ENCODE results near the gene NWD2.
"Not testable (repeated sequence)": the region's sequence is repeated elsewhere in the genome, so short reads cannot be mapped to it uniquely, and the experiment has no call there.

NWD2 gene

DNA sequence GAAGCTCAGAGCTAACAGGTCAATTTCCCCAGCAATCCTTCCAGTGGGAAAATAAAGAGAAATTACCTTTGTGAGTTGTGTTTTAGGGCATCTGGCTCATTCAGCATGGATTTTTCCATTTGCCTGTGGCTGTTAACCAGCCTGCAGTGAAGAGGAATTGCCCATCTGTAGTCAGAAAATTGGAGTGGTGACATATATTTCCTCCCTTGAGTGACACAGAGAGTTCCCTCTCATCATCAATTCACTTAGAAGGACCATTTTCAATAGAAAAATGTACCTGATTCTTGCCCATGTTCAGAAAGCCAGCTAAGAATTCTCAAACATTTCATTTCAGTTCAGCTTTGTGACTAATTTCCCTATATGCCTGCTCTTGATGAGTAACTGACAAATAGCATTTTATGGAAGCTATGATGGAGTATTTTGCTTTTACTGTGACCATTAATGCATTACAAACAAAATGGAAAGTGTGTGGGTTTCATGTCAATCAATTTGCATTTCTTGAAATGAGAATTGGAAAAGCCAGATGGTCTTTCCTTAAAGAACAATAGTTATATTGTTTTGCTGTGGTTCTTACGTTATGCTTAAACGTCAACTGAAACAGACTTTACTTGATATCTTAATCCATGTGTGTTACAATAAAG, 155.8 kb downstream of the NWD2 start:
- no peak for DNase-seq

DNA sequence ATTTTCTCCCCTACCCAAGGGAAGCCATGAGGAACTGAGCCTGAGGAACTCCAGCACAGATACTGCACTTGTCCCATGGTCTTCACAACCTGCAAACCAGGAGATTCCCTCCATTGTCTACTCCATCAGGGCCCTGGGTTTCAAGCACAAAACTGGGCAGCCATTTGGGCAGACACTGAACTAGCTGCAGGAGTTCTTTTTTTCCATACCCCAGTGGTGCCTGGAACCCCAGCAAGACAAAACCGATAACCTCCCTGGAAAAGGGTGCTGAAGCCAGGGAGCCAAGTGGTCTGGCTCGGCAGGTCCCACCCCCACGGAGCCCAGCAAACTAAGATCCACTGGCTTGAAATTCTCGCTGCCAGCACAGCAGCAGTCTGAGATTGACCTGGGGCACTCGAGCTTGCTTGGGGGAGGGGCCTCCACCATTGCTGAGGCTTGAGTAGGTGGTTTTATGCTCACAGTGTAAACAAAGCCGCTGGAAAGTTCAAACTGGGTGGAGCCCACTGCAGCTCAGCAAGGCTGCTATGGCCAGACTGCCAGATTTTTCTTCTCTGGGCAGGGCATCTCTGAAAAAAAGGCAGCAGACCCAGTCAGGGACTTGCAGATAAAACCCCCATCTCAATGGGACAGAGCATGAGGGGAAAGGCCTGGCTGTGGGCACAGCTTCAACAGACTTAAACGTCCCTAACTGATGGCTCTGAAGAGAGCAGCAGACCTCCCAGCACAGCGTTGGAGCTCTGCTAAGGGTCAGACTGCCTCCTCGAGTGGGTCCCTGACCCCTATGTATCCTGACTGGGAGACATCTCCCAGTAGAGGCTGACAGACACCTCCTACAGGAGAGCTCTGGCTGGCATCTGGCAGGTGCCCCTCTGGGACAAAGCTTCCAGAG, 163.6 kb downstream of the NWD2 start:
- not testable (repeated sequence) for DNase-seq

DNA sequence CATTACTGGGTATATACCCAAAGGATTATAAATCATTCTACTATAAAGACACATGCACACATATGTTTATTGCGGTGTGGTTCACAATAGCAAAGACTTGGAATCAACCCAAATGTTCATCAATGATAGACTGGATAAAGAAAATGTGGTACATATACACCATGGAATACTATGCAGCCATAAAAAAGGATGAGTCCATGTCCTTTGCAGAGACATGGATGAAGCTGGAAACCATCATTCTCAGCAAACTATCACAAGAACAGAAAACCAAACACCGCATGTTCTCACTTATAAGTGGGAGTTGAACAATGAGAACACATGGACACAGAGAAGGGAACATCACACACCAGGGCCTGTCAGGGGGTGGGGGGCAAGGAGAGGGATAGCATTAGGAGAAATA, 169.1 kb downstream of the NWD2 start:
- not testable (repeated sequence) for DNase-seq

GRCh38 chr4:37415845-37416369, 171.4 kb downstream of the NWD2 start:
- DNase-seq = no peak

DNA sequence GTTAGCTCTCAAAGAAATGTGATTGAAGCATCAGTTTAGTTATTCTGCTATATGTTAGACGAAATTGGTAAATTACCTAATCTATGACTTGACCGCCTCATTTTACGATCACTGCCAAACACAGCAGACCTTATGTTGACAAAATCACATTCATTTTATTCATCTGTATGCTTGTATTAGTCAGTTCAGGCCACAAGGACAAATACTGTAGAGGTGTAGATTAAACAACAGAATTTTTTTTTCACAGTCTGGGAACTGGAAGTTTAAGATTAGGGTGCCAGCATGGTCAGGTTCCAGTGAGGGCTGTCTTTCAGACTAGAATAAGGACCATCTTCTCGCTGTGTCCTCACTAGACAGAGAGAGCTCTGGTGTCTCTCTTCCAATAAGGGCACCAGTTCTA, 177.1 kb downstream of the NWD2 start:
- no peak for DNase-seq

GRCh38 chr4:37422102-37422501, 177.6 kb downstream of the NWD2 start:
- DNase-seq = no peak

DNA sequence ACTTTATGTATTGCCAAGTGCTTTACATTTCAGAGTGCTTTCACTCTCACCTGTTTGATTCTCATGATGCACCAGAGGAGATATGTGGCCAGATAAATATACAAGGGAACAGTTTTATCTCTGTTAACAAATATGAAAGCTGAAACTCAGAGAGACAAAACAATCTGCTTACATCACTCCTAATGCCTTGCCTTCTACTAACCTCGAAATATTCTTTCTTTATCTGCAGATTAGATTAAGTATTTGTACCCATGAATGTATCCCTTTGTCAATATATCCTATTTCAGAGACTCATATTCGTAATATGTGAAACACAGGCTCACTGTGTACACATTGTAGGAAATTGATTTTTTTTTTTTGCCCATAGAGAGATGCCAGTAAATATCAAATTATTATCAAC, 178.1 kb downstream of the NWD2 start:
- no peak for DNase-seq

DNA sequence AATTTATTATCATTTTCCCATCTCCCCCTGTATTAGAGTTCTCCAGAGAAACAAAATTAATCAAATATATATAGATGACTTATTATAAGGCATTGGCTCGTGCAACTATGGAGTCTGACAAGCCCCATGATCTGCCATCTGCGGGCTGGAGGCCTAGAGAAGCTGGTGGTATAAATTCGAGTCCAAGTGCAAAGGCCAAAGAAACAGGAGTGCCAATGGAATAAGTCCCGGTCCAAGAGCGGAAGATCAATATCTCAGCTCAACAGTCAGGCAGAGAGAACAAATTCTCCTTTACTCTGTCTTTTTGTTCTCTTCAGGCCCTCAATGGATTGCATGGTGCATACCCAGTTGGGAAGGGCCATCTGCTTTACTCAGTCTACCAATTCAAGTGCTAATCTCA, 178.8 kb downstream of the NWD2 start:
- no peak for DNase-seq

DNA sequence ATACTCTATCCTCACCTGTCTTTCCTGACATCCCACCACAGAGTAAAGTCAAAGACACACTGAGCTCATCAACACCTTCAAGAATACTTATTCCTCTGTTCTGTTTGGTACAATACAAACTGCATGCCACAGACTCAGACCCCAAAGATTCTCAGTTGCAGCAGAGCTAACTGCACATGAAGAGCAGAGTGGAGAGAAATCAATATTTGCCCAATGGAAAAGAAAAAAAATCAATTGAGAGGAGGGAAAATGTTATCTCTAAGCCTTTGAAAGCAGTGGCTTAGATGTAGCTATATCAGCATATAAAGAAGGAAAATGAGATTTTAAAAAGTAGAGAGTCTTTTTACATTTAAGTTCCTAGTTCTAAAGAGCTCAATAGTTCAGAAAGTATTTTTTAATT, 180.2 kb downstream of the NWD2 start:
- no peak for DNase-seq

DNA sequence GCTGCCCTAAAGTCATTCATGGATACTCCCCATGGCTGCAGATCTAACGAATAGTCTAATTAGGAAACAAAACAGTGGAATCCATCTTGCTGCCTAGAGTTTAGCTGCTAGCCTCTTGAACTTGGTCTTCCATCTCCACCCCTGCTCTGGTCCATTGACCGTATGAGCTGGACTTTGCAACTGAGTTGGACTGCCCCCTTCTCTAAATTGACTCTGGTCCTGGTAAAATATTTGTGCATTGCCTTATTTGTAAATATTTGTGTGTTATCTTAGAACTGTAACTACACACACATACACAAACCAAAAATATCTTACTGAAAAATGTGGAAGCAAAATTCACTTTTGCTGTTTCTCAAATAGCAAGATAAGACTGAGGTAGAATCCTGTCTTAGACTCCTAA, 181.3 kb downstream of the NWD2 start:
- no peak for DNase-seq

DNA sequence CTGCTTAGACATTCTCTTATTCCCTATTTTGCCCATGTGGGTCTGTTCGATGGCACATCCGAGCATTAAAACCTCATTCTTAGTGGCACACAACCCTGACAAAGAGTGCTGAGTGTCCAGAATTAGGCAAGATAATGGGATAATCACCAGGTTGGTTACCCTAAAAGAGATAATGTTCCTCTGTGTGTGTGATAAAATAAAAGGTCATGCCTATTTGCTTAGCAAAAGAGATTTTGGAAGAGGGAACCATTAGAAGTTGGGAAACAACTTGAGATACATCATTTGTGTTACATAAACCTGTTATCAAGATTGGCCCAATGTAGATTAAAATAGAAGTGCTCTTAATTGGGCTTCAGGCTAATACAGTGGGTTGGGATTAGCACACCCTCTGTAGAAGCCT, 182.7 kb downstream of the NWD2 start:
- no peak for DNase-seq

- no peak for DNase-seq
These were observed 185.4 kb downstream of the NWD2 start for GRCh38 chr4:37429906-37430305.

DNA sequence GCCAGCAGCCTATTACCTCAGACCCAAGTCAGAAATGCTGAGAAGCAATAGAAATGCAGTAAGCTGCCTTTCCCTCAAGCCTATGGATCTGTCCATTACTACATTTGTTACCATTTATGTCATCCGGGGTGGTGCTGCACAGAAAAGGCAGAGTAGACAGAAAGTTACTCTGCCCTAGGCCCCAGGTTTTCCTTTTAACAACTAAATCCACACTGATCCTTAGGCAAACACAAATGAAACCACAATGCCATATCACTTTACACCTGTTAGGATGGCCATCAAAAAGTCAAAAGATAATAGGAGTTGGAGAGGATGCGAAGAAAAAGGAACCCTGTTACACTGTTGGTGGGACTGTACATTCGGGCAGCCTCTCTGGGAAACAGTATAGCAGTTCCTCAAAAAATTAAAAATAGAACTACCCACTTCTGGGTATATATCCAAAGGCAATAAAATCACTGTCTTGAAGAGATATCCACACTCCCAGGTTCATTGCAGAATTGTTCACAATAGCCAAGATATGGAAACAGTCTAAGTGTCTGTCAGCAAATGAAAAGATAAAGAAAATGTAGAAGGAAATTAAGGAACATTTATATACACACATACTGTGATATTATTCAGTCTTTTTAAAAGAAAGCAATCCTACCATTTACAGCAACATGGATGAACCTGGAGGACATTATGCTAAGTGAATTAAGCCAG, 186.3 kb downstream of the NWD2 start:
- no peak for DNase-seq

DNA sequence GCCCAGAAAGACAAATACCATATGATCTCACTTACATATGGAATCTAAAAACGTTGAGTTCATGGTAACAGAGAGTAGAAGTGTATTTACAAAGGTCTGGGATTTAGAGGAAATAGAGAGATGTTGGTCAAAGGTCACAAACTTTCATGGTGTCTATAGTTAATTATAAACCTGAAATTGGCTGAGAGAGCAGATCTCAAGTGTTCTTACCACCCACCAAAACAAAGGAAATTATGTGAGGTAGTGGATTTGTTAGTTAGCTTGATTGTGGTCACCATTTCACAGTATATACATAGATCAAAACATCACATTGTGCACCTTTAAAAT, 186.8 kb downstream of the NWD2 start:
- no peak for DNase-seq

GRCh38 chr4:37434469-37434868, 189.9 kb downstream of the NWD2 start:
- DNase-seq = no peak

- DNase-seq = no peak
These were observed 192.0 kb downstream of the NWD2 start for GRCh38 chr4:37436546-37436945.

- no peak for DNase-seq
These were observed 192.6 kb downstream of the NWD2 start for GRCh38 chr4:37437163-37437562.

GRCh38 chr4:37438564-37439279, 194.2 kb downstream of the NWD2 start:
- no peak for DNase-seq

DNA sequence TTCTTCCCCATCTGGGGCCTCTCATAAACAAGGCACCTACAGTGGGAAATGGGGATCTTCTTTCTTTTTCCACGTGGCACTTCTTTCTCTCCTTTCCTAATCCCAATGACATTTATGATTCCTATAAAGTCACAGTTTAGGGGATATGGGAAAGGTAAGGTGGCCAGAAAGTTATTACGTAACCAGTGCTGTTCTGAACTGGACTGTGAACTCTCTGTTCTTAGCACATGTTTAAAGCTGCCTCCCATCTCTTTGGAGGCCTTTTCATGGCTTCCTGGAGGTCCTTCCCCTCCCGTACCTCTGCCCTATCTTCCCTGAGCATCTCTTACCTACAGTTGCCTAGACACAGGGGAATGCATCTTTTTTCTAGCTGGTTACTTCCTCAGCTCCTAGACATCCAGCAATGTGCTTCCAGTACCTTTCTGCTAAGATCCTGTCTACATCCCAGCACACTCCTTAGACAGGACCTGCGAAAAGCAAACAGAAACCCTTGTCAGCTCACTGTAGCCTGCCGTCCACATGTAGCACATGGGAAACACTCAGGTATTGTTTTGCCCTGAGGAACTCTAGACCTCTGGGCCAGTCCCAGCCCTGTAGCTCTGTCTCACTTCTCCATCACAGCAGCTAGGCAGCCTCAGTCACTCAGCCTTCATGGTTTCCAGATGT, 195.4 kb downstream of the NWD2 start:
- DNase-seq = no peak

DNA sequence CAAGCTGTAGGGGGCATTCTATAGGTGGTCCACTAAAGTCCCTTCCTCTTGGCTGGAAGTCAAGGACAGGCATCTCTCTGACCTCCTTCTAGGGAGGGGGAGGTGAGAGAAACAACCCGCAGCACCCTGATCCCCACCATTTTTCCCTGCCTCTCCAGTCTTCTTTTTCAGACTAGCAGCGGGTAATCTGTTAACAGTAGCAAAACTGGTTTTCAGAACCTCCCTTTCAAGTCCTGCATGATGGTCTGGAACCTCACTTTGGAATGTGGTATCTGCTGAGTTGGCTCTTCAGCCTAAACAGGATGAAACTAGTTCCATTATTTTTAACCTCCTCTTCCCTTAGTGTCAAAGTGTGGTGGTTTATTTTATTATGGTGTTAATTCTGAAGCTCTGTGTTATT, 196.0 kb downstream of the NWD2 start:
- no peak for DNase-seq

- no peak for DNase-seq
These were observed 196.9 kb downstream of the NWD2 start for GRCh38 chr4:37441231-37442061.

GRCh38 chr4:37442062-37442323, 197.4 kb downstream of the NWD2 start:
- no peak for DNase-seq

Data from activated CD4-positive, alpha-beta T cell treated with anti-CD3 and anti-CD28 coated beads, Interleukin-2, amount 50 U/mL, for 48 hours (primary cell).